ENCODE data around the gene BLOC1S1.

GRCh38 chr12:55699471-55700055, 16.3 kb upstream of the BLOC1S1 start:
- no peak for TF ChIP-seq CTCF (IDR thresholded peaks at IDR 0.05)
- no peak for TF ChIP-seq POLR2A (IDR thresholded peaks at IDR 0.05; ENCODE audit: low read depth)
- TF ChIP-seq POLR2AphosphoS5 (IDR thresholded peaks at IDR 0.05), result no peak
- no peak for TF ChIP-seq EP300 (IDR thresholded peaks at IDR 0.05)

All from esophagus muscularis mucosa (tissue), 4 donors.